ENCODE results near the gene HDHD2.

HDHD2 gene

DNA sequence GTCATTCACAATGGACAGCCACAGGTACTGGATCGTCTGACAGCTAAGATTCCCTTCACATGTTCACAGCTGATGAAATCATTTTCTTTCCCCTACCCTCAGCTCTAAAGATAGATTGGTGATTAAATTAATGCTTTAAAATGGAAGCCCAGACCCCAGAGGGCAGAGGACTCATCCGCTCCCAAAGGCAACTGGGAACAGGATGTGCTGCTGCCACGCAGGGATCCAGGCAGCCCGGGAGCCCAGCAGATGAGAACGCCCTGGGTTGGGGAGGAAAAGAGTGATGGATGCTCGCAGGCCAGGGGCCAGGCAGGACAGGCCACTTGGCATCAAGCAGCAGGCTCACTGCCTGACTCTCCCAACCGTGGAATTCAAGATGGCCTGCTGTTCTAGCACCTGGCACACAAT lies 41.3 kb downstream of the HDHD2 start:
- TF ChIP-seq Cebpa-rat (IDR thresholded peaks at IDR 0.05), result no peak
- H3K27ac ChIP-seq, result no peak overlapping the region

GRCh38 chr18:47108373-47108772 lies 41.9 kb downstream of the HDHD2 start:
- Histone ChIP-seq H3K36me3 (peaks cover 61 to 100% (median 86%) of the 10 kb centered on the region in 11 experiments), H3K27me3 (no peaks in the 10 kb centered on the region), H3K27ac (no peak overlapping the region), H3K4me1 (no peaks in the 10 kb centered on the region), H3K9ac (no peak overlapping the region), H3K4me3 (no peak overlapping the region), H4K20me1 (0 out of 22 replicates have a peak, but pooled peaks cover 0 to 6% (median 0%) of the 10 kb centered on the region in 11 experiments), H3K9me3 (replicated peaks in 1 of 11) (no peaks in the 10 kb centered on the region), H3K4me2 (no peak overlapping the region)
- TF ChIP-seq Cebpa-rat (IDR thresholded peaks at IDR 0.05), result no peak

More for the DNA sequence above, 41.3 kb downstream of the HDHD2 start:
- Histone ChIP-seq H3K4me2 (no peak overlapping the region), H3K9ac (no peak overlapping the region), H4K20me1 (0 out of 22 replicates have a peak, but pooled peaks cover 0 to 6% (median 0%) of the 10 kb centered on the region in 11 experiments), H3K4me3 (no peak overlapping the region), H3K9me3 (replicated peaks in 1 of 11) (no peaks in the 10 kb centered on the region), H3K36me3 (peaks cover 67 to 100% (median 91%) of the 10 kb centered on the region in 11 experiments), H3K27me3 (no peaks in the 10 kb centered on the region), H3K4me1 (no peaks in the 10 kb centered on the region)

- Histone ChIP-seq H4K20me1 (no peaks in the 10 kb centered on the region), H3K27ac (no peak overlapping the region), H3K36me3 (peaks cover 4 to 20% (median 11%) of the 10 kb centered on the region in 11 experiments; a peak in 16 of 22 replicates), H3K4me2 (no peak overlapping the region), H3K9ac (no peak overlapping the region), H3K9me3 (replicated peaks in 1 of 11) (no peaks in the 10 kb centered on the region), H3K4me3 (no peak overlapping the region), H3K4me1 (peaks cover 0 to 5% (median 0%) of the 10 kb centered on the region in 10 experiments; a peak in 1 of 20 replicates), H3K27me3 (no peaks in the 10 kb centered on the region)
- no peak for TF ChIP-seq Cebpa-rat (IDR thresholded peaks at IDR 0.05)
These were observed 50.0 kb downstream of the HDHD2 start for GRCh38 chr18:47100212-47100831.

GRCh38 chr18:47095810-47096209 lies 54.5 kb downstream of the HDHD2 start:
- Histone ChIP-seq H4K20me1 (no peaks in the 10 kb centered on the region), H3K4me2 (no peak overlapping the region), H3K9me3 (replicated peaks in 1 of 11) (no peaks in the 10 kb centered on the region), H3K4me1 (peaks cover 0 to 3% (median 0%) of the 10 kb centered on the region in 10 experiments; a peak in 1 of 20 replicates), H3K9ac (no peak overlapping the region), H3K27me3 (no peaks in the 10 kb centered on the region), H3K4me3 (no peak overlapping the region), H3K27ac (no peak overlapping the region), H3K36me3 (no peaks in the 10 kb centered on the region)
- TF ChIP-seq Cebpa-rat (IDR thresholded peaks at IDR 0.05), result no peak

GRCh38 chr18:47087676-47088075 lies 62.6 kb downstream of the HDHD2 start:
- H3K9ac ChIP-seq, result no peak overlapping the region
- no peaks in the 10 kb centered on the region for H4K20me1 ChIP-seq
- no peak overlapping the region for H3K27ac ChIP-seq
- H3K4me2 ChIP-seq, result no peak overlapping the region
- no peak overlapping the region for H3K4me3 ChIP-seq
- H3K9me3 ChIP-seq (replicated peaks in 1 of 11), result no peaks in the 10 kb centered on the region
- H3K36me3 ChIP-seq, result peaks cover 0 to 8% (median 0%) of the 10 kb centered on the region in 11 experiments; a peak in 2 of 22 replicates
- H3K4me1 ChIP-seq, result 0 out of 20 replicates have a peak, but pooled peaks cover 0 to 4% (median 0%) of the 10 kb centered on the region in 10 experiments
- no peak for TF ChIP-seq Cebpa-rat (IDR thresholded peaks at IDR 0.05)
- no peaks in the 10 kb centered on the region for H3K27me3 ChIP-seq

- H4K20me1 ChIP-seq, result no peaks in the 10 kb centered on the region
- no peak overlapping the region for H3K4me3 ChIP-seq
- peaks cover 0 to 8% (median 0%) of the 10 kb centered on the region in 11 experiments; a peak in 3 of 22 replicates for H3K36me3 ChIP-seq
- H3K27ac ChIP-seq, result no peak overlapping the region
- H3K27me3 ChIP-seq, result no peaks in the 10 kb centered on the region
- H3K4me2 ChIP-seq, result peak overlapping the region in 4 of 11 experiments; percentile 11 to 35 (median 21); a peak in 3 of 22 replicates
- H3K4me1 ChIP-seq, result peaks cover 0 to 5% (median 0%) of the 10 kb centered on the region in 10 experiments; a peak in 5 of 20 replicates
- H3K9me3 ChIP-seq (replicated peaks in 1 of 11), result no peaks in the 10 kb centered on the region
- no peak for TF ChIP-seq Cebpa-rat (IDR thresholded peaks at IDR 0.05)
- no peak overlapping the region for H3K9ac ChIP-seq
These were observed 68.7 kb downstream of the HDHD2 start for GRCh38 chr18:47081578-47081977.

GRCh38 chr18:47080872-47081271 lies 69.4 kb downstream of the HDHD2 start:
- Histone ChIP-seq H3K36me3 (peaks cover 0 to 8% (median 0%) of the 10 kb centered on the region in 11 experiments; a peak in 2 of 22 replicates), H4K20me1 (no peaks in the 10 kb centered on the region), H3K9ac (no peak overlapping the region), H3K4me1 (peaks cover 0 to 5% (median 0%) of the 10 kb centered on the region in 10 experiments; a peak in 5 of 20 replicates), H3K27ac (no peak overlapping the region), H3K27me3 (no peaks in the 10 kb centered on the region), H3K4me3 (no peak overlapping the region), H3K9me3 (replicated peaks in 1 of 11) (no peaks in the 10 kb centered on the region), H3K4me2 (no peak overlapping the region)
- TF ChIP-seq Cebpa-rat (IDR thresholded peaks at IDR 0.05), result no peak

- H4K20me1 ChIP-seq, result no peaks in the 10 kb centered on the region
- TF ChIP-seq Cebpa-rat (IDR thresholded peaks at IDR 0.05), result no peak
- H3K27ac ChIP-seq, result no peak overlapping the region
- no peak overlapping the region for H3K4me2 ChIP-seq
- H3K4me1 ChIP-seq, result peaks cover 7 to 17% (median 9%) of the 10 kb centered on the region in 10 experiments
- H3K4me3 ChIP-seq, result no peak overlapping the region
- no peaks in the 10 kb centered on the region for H3K27me3 ChIP-seq
- peaks cover 0 to 5% (median 0%) of the 10 kb centered on the region in 11 experiments; a peak in 2 of 22 replicates for H3K36me3 ChIP-seq
- no peaks in the 10 kb centered on the region for H3K9me3 ChIP-seq (replicated peaks in 1 of 11)
- H3K9ac ChIP-seq, result no peak overlapping the region
These were observed 73.2 kb downstream of the HDHD2 start for GRCh38 chr18:47077111-47077510.

DNA sequence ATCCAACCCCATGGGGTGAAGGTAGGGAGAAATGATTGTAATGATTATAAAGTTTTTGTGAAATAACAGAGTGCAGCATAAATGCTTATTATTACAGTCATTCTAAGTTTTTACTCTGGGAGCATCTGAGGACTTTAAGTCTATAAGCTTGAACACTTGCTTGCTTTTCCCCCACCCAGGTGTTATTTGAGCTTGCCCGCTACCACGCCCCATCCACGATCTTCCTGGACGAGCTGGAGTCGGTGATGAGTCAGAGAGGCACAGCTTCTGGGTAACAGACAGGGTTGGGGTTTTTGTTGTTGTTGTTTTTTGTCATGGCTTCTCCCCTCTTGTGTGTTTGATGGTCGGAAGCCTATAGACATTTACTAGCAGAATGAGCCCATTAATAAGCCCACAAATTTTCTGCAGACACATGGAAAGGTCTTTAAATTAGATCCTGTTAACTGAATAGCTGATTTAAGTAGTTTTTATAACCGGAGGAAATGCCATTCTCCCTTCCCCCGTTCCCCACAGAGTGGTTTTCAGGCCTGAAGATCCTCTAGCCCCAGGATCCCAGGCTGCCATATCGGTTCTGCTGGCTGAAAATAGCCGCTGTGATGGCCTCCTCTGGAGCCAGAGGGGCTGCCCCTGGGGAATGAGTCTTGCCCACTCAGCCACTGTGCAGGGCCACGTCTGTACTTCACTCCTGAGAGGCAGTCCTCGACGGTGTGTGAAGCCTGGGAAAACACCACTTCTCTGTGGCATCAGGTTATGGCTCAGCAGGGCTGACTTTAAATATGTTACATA lies 75.0 kb downstream of the HDHD2 start:
- H4K20me1 ChIP-seq, result no peaks in the 10 kb centered on the region
- no peak overlapping the region for H3K4me3 ChIP-seq
- H3K27ac ChIP-seq, result 0 out of 22 replicates have a peak overlapping the region, but pooled peaks of 1 of the 11 experiments have one; percentile 12
- H3K9ac ChIP-seq, result no peak overlapping the region
- H3K4me1 ChIP-seq, result peaks cover 7 to 12% (median 9%) of the 10 kb centered on the region in 10 experiments
- H3K4me2 ChIP-seq, result peak overlapping the region; percentile 22 to 61 (median 38); a peak in 18 of 22 replicates
- no peaks in the 10 kb centered on the region for H3K9me3 ChIP-seq (replicated peaks in 1 of 11)
- peaks cover 0 to 5% (median 0%) of the 10 kb centered on the region in 11 experiments; a peak in 2 of 22 replicates for H3K36me3 ChIP-seq
- TF ChIP-seq Cebpa-rat (IDR thresholded peaks at IDR 0.05), result no peak
- no peaks in the 10 kb centered on the region for H3K27me3 ChIP-seq
